Psoas muscle (tissue), 8 donors: ENCODE data around the gene GUCA2A. TPM values are rescaled to one million over a fixed set of nuclear protein-coding genes. Genes with fewer than 3 reads are reported as not detected.
A peak's percentile ranks its signal among the peaks of the same experiment; 100 is the strongest.

Experiments
- ATAC-seq, 4 donors: fragments of 200-7000 bp; cut with Tn5 transposase; one replicate each; pipeline ENCODE4 v1.9.1; 2020; ENCODE audit warnings: moderate library complexity in 3 of 4, mild to moderate bottlenecking in 2 of 4
- DNase-seq, 2 donors: peaks; one replicate each; pipeline ENCODE4 v3.0.0-alpha.2; 2020
- H3K27ac ChIP-seq: fragments of 200-600 bp; one replicate; pipeline ENCODE4 v1.8.0; 2022
- H3K27me3 ChIP-seq, 3 donors: fragments of 200-600 bp in 1 of 3; one replicate each; pipeline versions ENCODE4 v1.6.1 to v1.8.0; 2013 to 2022; ENCODE audit warnings: low read length in 2 of 3, mild to moderate bottlenecking in 2 of 3, moderate library complexity in 1 of 3; ENCODE audit not compliant: insufficient read depth in 3 of 3
- H3K36me3 ChIP-seq, 2 donors: fragments of 200-600 bp in 1 of 2; one replicate each; pipeline versions ENCODE4 v1.6.1 to v1.8.0; 2013 to 2022; ENCODE audit warnings: low read depth in 1 of 2, mild to moderate bottlenecking in 1 of 2, moderate library complexity in 1 of 2; ENCODE audit not compliant: insufficient read depth in 1 of 2
- H3K4me1 ChIP-seq: fragments of 200-600 bp; one replicate; pipeline ENCODE4 v1.8.0; 2022
- H3K4me3 ChIP-seq: fragments of 200-600 bp; one replicate; pipeline ENCODE4 v1.8.0; 2022; ENCODE audit warnings: mild to moderate bottlenecking
- H3K9me3 ChIP-seq: fragments of 200-600 bp; one replicate; pipeline ENCODE4 v1.8.0; 2022
- CTCF ChIP-seq: fragments of 200-600 bp; IDR thresholded peaks from one replicate; pipeline ENCODE4 v1.8.0; 2022; ENCODE audit warnings: antibody characterized with exemption
- WGBS, 3 donors: extraction: QIAGEN DNeasy Blood & Tissue Kit; methylation state at CpG; one replicate each; pipeline versions ENCODE4 v1.1.6 to v1.1.7; 2013; 5-methylcytosine and 5-hydroxymethylcytosine counted together
- intact Hi-C, 2 donors: fragments of 100-400 bp; cut with DNase I; formaldehyde crosslinking; loops; one replicate each; pipeline versions ENCODE4 v1.11.0 to v1.14.2; 2022
- polyA plus RNA-seq, 3 donors: library from polyadenylated mRNA; stranded (reverse); fragments of 200-250 nt; gene quantifications; one replicate each; pipeline ENCODE4 v1.2.3, GENCODE V29; 2013
- total RNA-seq, 4 donors: library from RNA; stranded (reverse); fragmentation: NEBNext Ultra II Directional in 2 of 4; extraction: Animal tissue kit (Norgen Biotek cat#: 25700) in 2 of 4; gene quantifications; one replicate each; pipeline versions ENCODE4 v1.2.1 to v1.2.4, GENCODE V29; 2021 to 2023
- donor health status: healthy with polysubstance abuse.
- donor health status: DM: no; HTN: no; CAD: no; lungs with moderate emphysema.
- donor health status: Bipolar disorder and iron deficiency.
- donor health status: healthy.
- donor health status: DM: yes; HTN: yes; CAD: no.
- donor health status: DM: no; HTN: no; CAD: no.
- donor health status: DM: no; HTN: no; CAD: no.
- donor health status: DM: yes; HTN: yes; CAD: no.

The GUCA2A gene
- total and polyA plus RNA-seq, 7 donors, result 0.44 TPM; not detected in 6

- 78 to 85% (median 79%) methylated on average over 1 of the region's 1 CpG for WGBS, 3 donors
- TF ChIP-seq CTCF, result no peak
- H3K4me1 ChIP-seq, result no peaks in the 10 kb centered on the region
- DNase-seq (no peak), ATAC-seq (no peak)
- no peak overlapping the region for H3K27ac ChIP-seq
- no peaks in the 10 kb centered on the region for H3K36me3 ChIP-seq
- H3K9me3 ChIP-seq, result no peaks in the 10 kb centered on the region
- intact Hi-C loops, result loop anchor here (5.0 to 10.0 kb wide), 3 partner anchors 599 to 1167 kb away; no protein-coding TSS in a partner anchor
- no peak overlapping the region for H3K4me3 ChIP-seq
- H3K27me3 ChIP-seq, result peaks cover 2 to 53% (median 16%) of the 10 kb centered on the region in 3 donors
Measured at GRCh38 chr1:42148166-42148565, 16.4 kb downstream of the GUCA2A start.

- ATAC-seq (peak; percentile 58 to 83 (median 70)), DNase-seq (peak; percentile 49 to 68)
- WGBS, 3 donors, result 19 to 24% (median 22%) methylated on average over 19 of the region's 19 CpGs
- Histone ChIP-seq H3K36me3 (no peaks in the 10 kb centered on the region), H3K4me3 (no peak overlapping the region), H3K27ac (no peak overlapping the region), H3K27me3 (peaks cover 3 to 66% (median 16%) of the 10 kb centered on the region in 3 donors), H3K9me3 (no peaks in the 10 kb centered on the region), H3K4me1 (no peaks in the 10 kb centered on the region)
- TF ChIP-seq CTCF, result peak; percentile 74
- intact Hi-C loops, result loop anchor here (5.0 to 10.0 kb wide), 3 partner anchors 601 to 1168 kb away; no protein-coding TSS in a partner anchor
Measured at GRCh38 chr1:42146626-42147320, 17.8 kb downstream of the GUCA2A start.

GRCh38 chr1:42145764-42146625 is 18.6 kb downstream of the GUCA2A start:
- no peak for DNase-seq
- Histone ChIP-seq H3K27me3 (peaks cover 3 to 66% (median 16%) of the 10 kb centered on the region in 3 donors), H3K4me3 (no peak overlapping the region), H3K36me3 (no peaks in the 10 kb centered on the region), H3K27ac (no peak overlapping the region), H3K4me1 (no peaks in the 10 kb centered on the region), H3K9me3 (no peaks in the 10 kb centered on the region)
- intact Hi-C loops, result loop anchor here (5.0 to 10.0 kb wide), 3 partner anchors 601 to 1169 kb away; no protein-coding TSS in a partner anchor
- ATAC-seq, result peak in 1 of 4 donors; percentile 10
- TF ChIP-seq CTCF, result no peak
- WGBS, 3 donors, result 44 to 59% (median 50%) methylated on average over 41 of the region's 41 CpGs

- TF ChIP-seq CTCF, result no peak
- Histone ChIP-seq H3K4me3 (no peak overlapping the region), H3K27me3 (peaks cover 3 to 66% (median 16%) of the 10 kb centered on the region in 3 donors), H3K9me3 (no peaks in the 10 kb centered on the region), H3K27ac (no peak overlapping the region), H3K36me3 (no peaks in the 10 kb centered on the region), H3K4me1 (no peaks in the 10 kb centered on the region)
- intact Hi-C loops, result loop anchor here (5.0 to 10.0 kb wide), 3 partner anchors 602 to 1169 kb away; no protein-coding TSS in a partner anchor
- 67 to 73% (median 72%) methylated on average over 8 of the region's 8 CpGs for WGBS, 3 donors
- no peak for ATAC-seq
- no peak for DNase-seq
Measured at GRCh38 chr1:42145389-42145716, 19.2 kb downstream of the GUCA2A start.
